Measurements from ENCODE around the gene DPEP2.
"Not testable (repeated sequence)": the region's sequence is repeated elsewhere in the genome, so short reads cannot be mapped to it uniquely, and the experiment has no call there.

Gene DPEP2

GRCh38 chr16:67975321-67976105, 23.8 kb downstream of the DPEP2 start:
- DNase-seq = no peak

GRCh38 chr16:67972285-67972684, 27.0 kb downstream of the DPEP2 start:
- not testable (repeated sequence) for DNase-seq

DNA sequence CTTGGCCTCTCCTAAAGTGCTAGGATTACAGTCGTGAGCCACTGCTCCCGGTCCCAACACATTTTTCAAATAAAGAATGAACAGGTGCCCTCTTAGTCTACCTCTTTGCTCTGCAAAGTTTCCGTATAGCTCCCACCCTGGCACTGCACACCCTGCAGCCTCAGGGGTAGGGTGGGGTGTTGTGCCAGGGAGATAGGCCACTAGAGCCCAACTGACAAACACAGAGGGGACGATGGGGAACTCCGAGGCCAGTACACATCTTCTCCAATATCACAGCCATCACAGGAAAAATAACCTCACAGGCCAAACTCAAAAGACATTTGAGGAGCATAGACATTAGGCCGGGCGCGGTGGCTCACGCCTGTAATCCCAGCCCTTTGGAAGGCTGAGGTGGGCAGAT, 28.2 kb downstream of the DPEP2 start:
- DNase-seq = no peak

DNA sequence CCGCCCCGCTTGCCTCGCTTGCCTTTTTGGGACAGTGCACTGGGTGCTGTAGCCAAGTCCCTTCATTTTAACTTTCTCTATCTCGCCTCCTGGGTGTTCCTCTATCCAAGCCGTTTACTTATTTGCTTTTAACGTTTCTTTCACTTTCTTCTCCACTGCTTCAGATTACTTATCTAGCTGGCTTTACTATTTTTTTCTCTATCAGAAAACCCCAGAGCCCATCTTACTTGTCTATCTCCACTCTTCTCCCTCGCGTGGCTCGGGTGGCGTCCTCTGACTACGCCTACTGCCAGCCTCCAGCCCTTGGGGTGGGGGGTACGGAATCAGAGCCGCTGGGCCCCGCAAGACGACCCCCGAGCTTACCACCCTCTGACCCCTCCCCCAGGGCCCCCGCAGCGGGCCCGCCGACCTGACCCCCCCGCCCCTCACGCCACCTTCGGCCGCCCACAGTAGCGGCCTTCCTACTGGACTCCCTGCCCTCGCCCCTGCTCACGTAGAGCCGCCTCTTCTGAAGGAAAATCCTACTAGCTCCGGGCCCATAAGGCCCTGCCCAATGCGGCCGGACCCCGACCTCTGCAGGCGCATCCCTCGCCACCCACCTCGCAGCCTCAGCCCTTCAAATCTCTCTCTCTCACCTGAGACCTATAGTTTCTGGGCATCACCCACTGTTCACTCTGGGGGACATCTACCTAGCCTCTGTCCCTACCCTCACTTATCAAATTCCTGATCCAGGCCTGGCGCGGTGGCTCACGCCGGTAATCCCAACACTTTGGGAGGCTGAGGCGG, 29.8 kb downstream of the DPEP2 start:
- DNase-seq = no peak

DNA sequence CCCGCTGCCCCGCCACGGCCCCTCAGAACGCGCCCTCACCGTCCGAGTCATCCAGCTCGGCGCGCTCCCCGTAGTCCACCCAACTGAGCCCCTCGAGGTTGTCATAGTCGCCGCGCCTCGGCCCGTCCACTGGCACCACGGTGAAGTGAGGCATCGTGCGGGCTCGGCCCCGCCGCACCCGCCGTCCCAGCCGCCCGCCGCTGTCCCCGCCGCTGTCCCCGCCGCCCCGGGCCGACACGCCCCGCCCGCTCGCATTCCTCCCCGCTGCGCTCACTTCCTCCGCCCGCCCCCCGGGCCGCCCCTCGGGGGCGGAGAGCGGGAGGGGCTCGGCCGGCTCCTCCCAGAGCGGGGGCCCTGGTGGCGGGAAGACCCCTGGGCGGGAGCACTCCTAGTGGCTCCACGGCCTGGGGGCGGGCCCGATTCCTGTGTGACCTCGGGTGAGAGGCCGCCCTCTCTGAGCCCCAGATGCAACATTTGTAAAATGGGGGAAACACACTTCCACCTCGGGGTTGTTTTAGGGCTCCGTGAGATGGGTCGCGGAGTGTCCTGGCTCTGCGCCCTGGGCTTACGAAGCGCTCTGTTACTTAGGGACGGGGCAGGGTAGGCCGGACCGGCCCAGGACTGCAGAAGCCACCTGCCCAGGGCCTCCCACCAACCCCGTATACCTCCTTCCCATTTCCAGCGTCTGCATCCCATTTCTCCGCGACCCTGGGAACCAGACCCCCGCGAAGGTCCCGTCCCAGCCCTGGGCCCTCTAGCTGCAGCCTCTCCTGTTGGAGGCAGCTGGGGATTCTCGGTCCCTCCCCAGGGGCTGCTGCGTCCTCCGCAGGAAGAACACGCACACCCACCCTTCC, 30.7 kb downstream of the DPEP2 start, which contains the start of gene SLC12A4:
SLC12A4 (minus strand) TSS at position 238 of the 854 bp plus-strand sequence; CDS start at position 154, 84 bp downstream.
- DNase-seq = no peak

DNA sequence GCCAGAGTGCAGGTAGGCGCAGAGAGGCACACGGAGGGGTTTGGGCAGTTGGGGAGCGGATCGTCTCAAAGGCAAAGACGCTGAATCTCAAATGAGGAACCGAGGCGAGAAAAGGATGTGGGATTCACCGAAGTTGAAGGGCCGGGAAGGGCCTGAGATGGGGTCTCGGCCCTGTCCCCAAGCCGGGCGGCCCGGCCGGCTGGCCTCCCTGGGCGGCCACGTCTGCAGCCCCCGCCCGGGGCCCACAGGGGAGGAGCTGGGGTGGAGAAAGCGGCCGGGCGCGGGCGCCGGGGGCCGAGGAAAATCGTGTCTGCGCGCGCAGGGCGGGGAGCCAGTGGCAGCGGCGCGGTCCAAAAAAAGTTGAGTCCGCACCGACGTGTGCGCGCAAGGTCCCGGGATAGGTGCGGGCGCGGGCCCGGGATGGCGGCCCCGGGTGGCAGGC, 31.3 kb downstream of the DPEP2 start:
- DNase-seq = no peak

GRCh38 chr16:67967183-67967957, 31.9 kb downstream of the DPEP2 start:
- no peak for DNase-seq

- DNase-seq = no peak
Observed at GRCh38 chr16:67966549-67967182, 32.6 kb downstream of the DPEP2 start.

DNA sequence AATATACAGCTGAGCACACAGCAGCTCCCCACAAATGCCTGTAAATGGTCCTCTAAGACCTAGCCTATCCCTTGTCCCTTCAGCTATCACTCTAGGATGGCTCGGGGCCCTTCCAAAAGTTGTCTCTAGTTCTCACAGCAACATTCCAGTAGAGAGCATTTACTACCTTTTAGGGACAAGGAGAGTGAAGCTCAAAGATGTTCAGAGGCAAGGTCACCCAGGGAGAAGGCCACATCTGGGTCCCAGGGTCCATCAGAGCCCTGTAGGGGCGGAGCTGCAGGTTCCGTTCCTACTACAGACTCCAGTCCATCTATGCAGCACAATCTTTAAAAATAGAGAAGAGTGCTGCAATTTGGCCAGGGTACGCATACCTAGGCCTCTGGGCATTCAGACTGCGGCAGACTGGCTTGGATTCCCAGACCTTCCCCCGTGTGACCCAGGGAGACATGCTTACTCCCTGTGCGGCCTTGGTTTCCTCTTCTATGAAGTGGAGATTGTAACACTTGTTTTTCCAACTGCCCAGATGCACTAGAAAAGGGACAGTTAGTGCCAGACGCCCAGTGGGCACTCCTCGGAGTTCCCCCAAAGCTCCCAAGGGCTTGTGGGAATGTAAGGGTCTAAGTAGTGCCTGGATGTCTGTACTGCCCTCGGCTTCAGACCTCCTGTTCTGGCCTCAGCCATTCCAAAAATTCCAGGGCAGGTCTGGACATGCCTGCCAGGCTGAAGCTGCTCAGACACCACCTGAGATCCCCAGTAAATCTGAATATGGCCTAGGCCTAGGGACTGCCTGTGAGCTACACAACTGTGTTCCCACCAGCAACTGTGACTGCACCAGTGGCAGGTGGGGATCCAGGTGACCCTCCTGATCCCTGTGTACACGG, 33.4 kb downstream of the DPEP2 start:
- no peak for DNase-seq

- DNase-seq = no peak
Observed at GRCh38 chr16:67964477-67965131, 34.7 kb downstream of the DPEP2 start.

DNA sequence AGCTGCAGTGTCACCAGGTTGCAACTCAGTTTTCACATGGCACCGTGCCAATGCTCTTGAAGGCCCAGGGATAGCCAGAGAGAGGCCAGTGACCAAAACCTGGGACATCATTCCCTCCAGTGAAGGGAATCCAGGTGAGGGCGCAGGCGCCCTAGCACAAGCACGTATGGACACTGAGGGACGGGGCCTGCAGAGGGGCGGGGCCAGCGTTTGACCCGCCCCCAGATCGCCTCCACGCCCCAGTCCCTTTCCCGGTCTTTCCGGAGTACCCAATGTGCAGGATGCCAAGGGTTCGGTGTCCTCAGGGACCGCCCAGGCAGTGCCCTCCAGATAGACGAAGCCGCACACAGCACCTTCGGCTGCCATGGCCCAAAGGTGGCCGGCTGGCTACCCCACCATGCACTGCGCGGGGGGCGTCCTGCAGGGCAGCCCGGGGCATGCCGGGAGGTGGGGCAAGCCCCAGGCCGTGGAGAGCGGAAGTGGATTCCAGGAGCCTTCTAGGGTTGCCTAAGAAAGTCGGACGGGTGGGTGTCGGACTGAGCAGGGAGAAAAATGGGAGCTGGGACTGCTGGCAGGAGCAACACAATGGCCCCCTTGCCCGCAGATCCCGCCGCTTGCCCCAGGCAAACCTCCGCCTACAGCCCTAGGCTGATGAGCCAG, 35.5 kb downstream of the DPEP2 start:
- DNase-seq = no peak

DNA sequence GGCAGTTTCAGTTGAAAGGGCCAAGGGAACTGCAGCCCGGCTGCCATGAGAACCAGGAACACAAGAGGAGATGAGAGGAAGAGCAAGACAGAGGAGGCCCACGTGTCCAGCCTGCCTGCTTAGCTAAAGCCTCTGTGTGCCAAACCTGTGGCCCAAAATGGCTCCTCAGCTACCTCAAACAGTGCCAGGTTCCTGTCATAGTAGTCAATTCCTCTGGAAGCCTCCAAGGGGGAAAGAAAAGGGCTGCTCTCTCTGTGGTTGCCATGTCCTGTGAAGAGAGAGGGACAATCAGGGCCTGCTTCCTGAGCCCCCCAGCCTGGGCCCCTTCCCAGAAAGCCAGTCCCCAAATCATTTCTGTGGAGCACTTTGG, 36.0 kb downstream of the DPEP2 start:
- no peak for DNase-seq

GRCh38 chr16:67962135-67962534, 37.1 kb downstream of the DPEP2 start:
- no peak for DNase-seq

- peak; percentile 95 for DNase-seq
Observed at GRCh38 chr16:67961551-67961957, 37.7 kb downstream of the DPEP2 start.

DNA sequence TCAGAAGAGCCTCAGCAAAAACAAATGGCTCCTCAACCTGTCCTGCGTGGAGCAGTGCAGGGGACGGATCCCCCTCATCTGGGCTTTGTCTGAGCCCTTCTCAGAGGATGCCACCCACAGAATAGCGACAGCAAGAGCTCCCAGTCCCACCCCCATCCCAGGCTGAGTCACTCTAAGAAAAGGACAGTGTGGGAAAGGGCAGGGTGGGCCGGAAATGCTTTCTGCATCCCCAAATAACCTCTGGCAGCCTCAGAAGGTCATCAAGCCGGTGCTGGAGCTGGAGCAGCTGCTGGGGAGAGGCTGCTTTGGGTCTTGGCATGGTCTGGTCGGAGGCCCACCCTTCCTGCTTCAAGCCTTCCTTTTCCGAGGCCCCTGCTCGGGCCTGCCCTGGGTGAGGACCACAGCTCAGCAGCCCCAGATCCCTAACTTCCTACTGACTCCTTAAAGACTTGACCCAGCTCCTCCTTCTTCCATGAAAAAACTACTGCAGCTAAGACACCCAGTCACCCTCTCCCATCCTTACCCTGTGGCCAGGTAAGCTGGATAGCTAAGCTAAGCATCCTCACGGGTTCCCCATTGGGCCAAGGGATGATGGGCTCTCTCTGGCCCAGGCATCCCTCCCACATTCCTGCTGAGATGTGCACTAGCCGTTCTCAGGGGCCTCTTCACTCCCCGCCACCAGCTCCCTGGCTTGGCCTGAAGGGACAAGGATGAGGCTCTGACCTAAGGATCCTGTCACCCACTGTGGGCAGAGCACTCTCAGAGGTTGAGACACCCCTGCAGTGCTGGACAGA, 39.6 kb downstream of the DPEP2 start:
- DNase-seq = no peak

DNA sequence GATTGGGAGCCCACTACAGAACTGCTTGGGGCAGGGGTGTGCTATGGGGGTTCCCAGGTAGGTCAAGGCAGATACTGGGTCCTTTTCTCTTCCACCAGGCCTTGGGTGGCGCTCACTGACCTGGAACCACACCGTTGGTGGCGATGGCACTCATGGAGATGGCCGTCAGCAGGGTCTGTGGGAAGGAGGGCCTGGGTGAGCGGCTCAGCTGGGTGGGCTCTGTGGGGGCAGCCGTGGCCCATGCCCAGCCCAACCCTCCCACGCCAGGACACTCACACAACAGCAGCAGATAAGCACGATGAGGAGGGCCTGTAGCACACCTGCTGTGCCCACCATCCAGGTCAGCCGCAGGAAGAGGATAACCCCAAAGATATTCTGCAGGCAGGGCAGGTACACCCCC, 41.7 kb downstream of the DPEP2 start:
- DNase-seq = no peak

DNA sequence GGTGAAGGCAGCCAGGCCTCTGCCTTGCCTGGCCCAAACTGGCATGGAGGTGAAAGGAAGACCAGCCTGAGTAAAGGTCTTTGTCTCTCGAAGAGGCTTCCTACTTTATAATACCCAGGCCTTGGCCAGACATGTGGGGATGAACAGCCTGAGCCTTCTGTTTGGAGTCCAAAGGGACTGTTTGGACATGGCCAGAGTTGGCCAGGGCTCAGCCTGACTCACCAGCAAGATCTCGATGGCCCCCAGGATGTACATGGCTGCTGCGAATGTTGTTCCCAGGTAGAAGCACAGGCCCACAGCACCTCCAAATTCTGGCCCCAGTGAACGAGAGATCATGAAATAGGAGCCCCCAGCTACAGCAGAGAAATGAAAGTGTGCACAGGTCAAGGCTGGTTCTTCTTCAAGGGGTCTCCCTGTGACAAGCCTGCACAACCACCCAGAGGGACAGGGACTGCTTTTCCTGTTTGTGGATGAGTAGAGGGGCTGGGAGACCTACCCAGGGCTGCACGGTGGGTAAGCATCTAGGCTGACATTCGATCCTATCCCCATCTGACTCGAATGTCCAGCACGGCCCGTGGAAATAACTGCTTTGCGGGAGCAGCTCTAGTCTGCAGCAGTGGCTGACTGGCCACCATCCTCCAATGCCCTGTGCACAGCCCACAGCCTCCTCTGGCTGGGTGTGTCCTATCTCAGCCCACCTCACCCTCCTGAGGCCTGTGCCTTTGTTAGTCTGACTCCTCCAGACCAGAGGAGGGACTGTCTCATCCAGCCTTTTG, 44.7 kb downstream of the DPEP2 start:
- DNase-seq = no peak

Data from NCI-H1092 treated with DMSO at 0.1 percent for 48 hours (cell line).